Kasumi-1 (cell line): ENCODE data around the gene ZNF732.
A peak's percentile ranks its signal among the peaks of the same experiment; 100 is the strongest.
"Not testable (repeated sequence)": the region's sequence is repeated elsewhere in the genome, so short reads cannot be mapped to it uniquely, and the experiment has no call there.

Experiments used
- DNase-seq, 2 experiments: peaks; one replicate each; lab custom pipeline; 2025; lab: John Stamatoyannopoulos, UW

Gene ZNF732

GRCh38 chr4:304969-305680 lies at the start of gene ZNF732:
Gene ZNF732 (minus strand): TSS chr4:305474. CDS start chr4:305310, 164 bp downstream.
- no peak for DNase-seq

- DNase-seq, result no peak
Observed at GRCh38 chr4:340011-340410, 34.7 kb upstream of the ZNF732 start.

- DNase-seq, result no peak
Observed at GRCh38 chr4:338759-339097, 33.5 kb upstream of the ZNF732 start.

GRCh38 chr4:337932-338758 lies 32.9 kb upstream of the ZNF732 start:
- peak in 1 of 2 experiments; percentile 36 for DNase-seq

GRCh38 chr4:337143-337931 lies 32.1 kb upstream of the ZNF732 start, which contains the start of gene ZNF141:
Gene ZNF141 (plus strand): TSS chr4:337814. CDS start chr4:337984, 170 bp downstream.
- peak; percentile 99 for DNase-seq

GRCh38 chr4:336893-337142 lies 31.5 kb upstream of the ZNF732 start:
- no peak for DNase-seq

GRCh38 chr4:336099-336892 lies 31.0 kb upstream of the ZNF732 start:
- DNase-seq, result no peak

- DNase-seq, result no peak
Observed at GRCh38 chr4:335515-335914, 30.2 kb upstream of the ZNF732 start.

GRCh38 chr4:328729-329128 lies 23.5 kb upstream of the ZNF732 start:
- no peak for DNase-seq

- DNase-seq, result no peak
Observed at GRCh38 chr4:314296-314903, 9.1 kb upstream of the ZNF732 start.

GRCh38 chr4:309807-310206 lies 4.5 kb upstream of the ZNF732 start:
- DNase-seq, result no peak

- peak in 1 of 2 experiments; percentile 18 for DNase-seq
Observed at GRCh38 chr4:306551-306961, 1.3 kb upstream of the ZNF732 start.

GRCh38 chr4:304516-304915 lies 758 bp downstream of the ZNF732 start:
- DNase-seq, result not testable (repeated sequence)

- DNase-seq, result no peak
Observed at GRCh38 chr4:302381-302780, 2.9 kb downstream of the ZNF732 start.

- no peak for DNase-seq
Observed at GRCh38 chr4:294732-295131, 10.5 kb downstream of the ZNF732 start.

GRCh38 chr4:288891-289290 lies 16.4 kb downstream of the ZNF732 start:
- DNase-seq, result peak; percentile 22 to 28

- no peak for DNase-seq
Observed at GRCh38 chr4:273309-274017, 31.8 kb downstream of the ZNF732 start.

GRCh38 chr4:271492-272103 lies 33.7 kb downstream of the ZNF732 start:
- DNase-seq, result no peak

- DNase-seq, result not testable (repeated sequence)
Observed at GRCh38 chr4:259240-259639, 46.0 kb downstream of the ZNF732 start.

GRCh38 chr4:256492-256891 lies 48.8 kb downstream of the ZNF732 start:
- no peak for DNase-seq
